Measurements from ENCODE around the gene MAP3K5.
A peak's percentile ranks its signal among the peaks of the same experiment; 100 is the strongest.

Gene MAP3K5

DNA sequence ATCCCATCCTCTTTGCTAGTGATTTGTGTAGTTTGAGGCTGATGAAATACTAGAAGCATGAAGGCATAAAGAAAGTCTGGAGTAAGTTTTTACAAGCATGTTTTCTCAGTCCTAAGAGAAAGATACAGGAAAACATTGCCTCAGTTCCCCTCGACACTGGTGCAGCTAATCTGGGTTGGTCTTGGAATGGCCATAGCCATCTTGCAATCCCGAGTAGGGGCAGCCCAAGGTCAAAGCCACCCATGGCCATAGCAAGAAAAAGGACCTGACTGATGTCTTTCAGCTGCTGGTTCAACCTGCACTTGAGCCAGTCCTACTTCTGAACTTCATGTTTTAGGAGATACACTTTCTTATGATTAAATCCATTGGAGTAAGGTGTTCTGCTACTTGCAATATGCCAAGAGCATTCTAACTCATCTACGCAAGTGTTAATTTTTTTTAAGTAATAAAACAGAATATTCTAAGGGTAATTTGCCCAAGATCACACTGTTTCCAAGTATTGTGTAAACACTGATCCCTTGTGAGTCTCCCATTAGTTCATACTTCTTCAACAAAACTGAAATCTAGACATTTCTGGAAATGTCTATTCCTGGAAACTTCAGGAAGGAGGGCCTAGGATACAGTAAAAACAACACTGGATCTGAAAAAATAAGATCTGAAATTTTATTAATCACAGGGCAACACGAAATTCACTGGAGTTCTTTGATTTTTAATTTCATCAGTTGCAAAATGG is 108.9 kb downstream of the MAP3K5 start:
- peak overlapping the region; percentile 25 to 50 for H3K27ac ChIP-seq
- TF ChIP-seq, protein P1, sequence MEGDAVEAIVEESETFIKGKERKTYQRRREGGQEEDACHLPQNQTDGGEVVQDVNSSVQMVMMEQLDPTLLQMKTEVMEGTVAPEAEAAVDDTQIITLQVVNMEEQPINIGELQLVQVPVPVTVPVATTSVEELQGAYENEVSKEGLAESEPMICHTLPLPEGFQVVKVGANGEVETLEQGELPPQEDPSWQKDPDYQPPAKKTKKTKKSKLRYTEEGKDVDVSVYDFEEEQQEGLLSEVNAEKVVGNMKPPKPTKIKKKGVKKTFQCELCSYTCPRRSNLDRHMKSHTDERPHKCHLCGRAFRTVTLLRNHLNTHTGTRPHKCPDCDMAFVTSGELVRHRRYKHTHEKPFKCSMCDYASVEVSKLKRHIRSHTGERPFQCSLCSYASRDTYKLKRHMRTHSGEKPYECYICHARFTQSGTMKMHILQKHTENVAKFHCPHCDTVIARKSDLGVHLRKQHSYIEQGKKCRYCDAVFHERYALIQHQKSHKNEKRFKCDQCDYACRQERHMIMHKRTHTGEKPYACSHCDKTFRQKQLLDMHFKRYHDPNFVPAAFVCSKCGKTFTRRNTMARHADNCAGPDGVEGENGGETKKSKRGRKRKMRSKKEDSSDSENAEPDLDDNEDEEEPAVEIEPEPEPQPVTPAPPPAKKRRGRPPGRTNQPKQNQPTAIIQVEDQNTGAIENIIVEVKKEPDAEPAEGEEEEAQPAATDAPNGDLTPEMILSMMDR (IDR thresholded peaks at IDR 0.05): no peak
- DNase-seq: no peak
- peaks cover 0 to 8% (median 4%) of the 10 kb centered on the region in 3 donors for H3K36me3 ChIP-seq
- intact Hi-C loops (cut with DNase I; ENCODE audit: low total_unique reads): no loop called here
- no peaks in the 10 kb centered on the region for H3K9me3 ChIP-seq
- peaks cover 0 to 54% (median 18%) of the 10 kb centered on the region in 4 donors for H3K4me1 ChIP-seq
- H3K4me3 ChIP-seq: no peak overlapping the region
- no peaks in the 10 kb centered on the region for H3K27me3 ChIP-seq

DNA sequence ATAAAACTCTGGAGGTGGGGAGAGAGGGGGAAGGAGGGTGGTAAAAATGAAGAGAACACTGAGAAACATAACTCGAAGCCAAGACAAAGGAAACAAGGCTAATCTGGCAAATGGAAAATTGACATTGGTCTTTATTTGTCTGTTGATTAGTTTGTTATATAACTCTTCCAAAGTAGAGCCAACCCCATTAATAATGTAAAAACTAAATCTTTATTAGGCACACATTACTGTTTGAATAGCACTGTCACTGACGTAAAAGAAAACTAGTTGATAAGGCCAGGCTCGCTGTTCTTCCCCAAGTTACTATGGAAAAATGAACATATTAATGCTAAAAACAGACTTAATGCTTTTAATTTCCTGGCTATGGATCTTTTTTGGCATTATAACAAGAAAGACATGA is 110.0 kb downstream of the MAP3K5 start:
- peaks cover 0 to 50% (median 18%) of the 10 kb centered on the region in 4 donors for H3K4me1 ChIP-seq
- no peaks in the 10 kb centered on the region for H3K9me3 ChIP-seq
- TF ChIP-seq, protein P1 (IDR thresholded peaks at IDR 0.05): no peak
- H3K27ac ChIP-seq: peak overlapping the region in 1 of 2 donors; percentile 50
- no peak overlapping the region for H3K4me3 ChIP-seq
- no peaks in the 10 kb centered on the region for H3K27me3 ChIP-seq
- intact Hi-C loops (cut with DNase I; ENCODE audit: low total_unique reads): no loop called here
- peaks cover 0 to 4% (median 2%) of the 10 kb centered on the region in 3 donors for H3K36me3 ChIP-seq
- DNase-seq: no peak

DNA sequence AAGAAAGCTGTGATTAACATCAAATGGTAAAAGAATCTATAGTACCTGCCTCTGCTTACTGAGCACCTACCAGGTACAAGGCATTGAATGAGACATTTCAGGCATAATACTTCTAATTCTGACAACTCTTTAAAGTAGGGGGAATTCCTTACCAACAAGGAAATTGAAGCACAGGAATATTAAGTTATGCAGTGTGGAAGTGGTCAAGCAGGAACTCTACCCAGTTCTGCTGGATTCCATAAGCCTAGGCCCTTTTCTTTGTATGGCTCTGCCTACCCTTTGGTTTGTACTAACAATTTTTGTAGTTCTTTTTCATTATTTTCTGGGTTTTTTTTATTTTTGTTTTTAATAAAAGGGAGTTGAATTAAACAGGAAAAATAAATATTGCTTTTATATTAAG is 114.5 kb downstream of the MAP3K5 start:
- Histone ChIP-seq H3K27ac (no peak overlapping the region), H3K4me1 (peaks cover 0 to 13% (median 0%) of the 10 kb centered on the region in 4 donors)
- TF ChIP-seq, protein P1 (IDR thresholded peaks at IDR 0.05): no peak

DNA sequence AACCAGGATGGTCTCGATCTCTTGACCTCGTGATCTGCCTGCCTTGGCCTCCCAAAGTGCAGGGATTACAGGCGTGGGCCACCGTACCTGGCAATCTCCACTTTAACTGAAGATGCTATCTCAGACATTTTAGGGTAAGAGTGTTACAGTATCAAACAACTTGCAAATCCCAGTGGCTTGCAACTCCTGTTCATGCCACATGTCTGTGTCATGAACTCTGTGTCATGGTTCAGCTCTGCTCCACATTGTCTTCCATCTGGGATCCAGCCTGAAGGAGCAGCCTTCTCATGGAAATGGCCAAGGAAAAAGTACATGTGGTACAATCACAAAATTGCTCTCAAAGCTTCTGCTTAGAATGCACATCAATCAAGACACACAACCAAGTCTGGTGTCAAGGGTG is 114.9 kb downstream of the MAP3K5 start:
- Histone ChIP-seq H3K9me3 (no peaks in the 10 kb centered on the region), H3K4me3 (no peak overlapping the region), H3K4me1 (peaks cover 0 to 8% (median 0%) of the 10 kb centered on the region in 4 donors), H3K27me3 (no peaks in the 10 kb centered on the region), H3K27ac (no peak overlapping the region), H3K36me3 (peaks cover 0 to 5% (median 4%) of the 10 kb centered on the region in 3 donors)
- TF ChIP-seq, protein P1 (IDR thresholded peaks at IDR 0.05): no peak
- intact Hi-C loops (cut with DNase I; ENCODE audit: low total_unique reads): no loop called here
- no peak for DNase-seq

More for the DNA sequence above, 114.5 kb downstream of the MAP3K5 start:
- intact Hi-C loops (cut with DNase I; ENCODE audit: low total_unique reads): no loop called here
- peaks cover 0 to 5% (median 4%) of the 10 kb centered on the region in 3 donors for H3K36me3 ChIP-seq
- no peak overlapping the region for H3K4me3 ChIP-seq
- DNase-seq: no peak
- no peaks in the 10 kb centered on the region for H3K9me3 ChIP-seq
- H3K27me3 ChIP-seq: no peaks in the 10 kb centered on the region

DNA sequence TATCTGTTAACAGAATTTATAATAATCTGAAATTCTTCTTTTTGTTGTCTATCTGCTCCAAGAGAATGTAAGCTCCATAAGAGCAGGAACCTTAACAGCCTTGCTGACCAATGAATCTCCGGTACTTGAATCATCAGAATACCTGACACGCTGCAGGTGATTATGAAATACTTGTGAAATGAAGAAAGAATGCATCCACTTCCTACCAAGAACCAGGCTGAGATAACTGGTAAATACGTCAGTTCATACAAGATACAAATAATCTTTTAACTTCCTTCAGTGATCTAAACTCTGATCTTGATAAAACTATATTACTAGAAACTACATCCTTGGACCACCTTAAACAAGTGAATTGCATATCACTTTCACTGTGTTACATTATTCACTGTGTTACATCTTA is 116.2 kb downstream of the MAP3K5 start:
- Histone ChIP-seq H3K4me3 (no peak overlapping the region), H3K27me3 (no peaks in the 10 kb centered on the region), H3K36me3 (peaks cover 0 to 5% (median 0%) of the 10 kb centered on the region in 3 donors), H3K27ac (no peak overlapping the region), H3K9me3 (no peaks in the 10 kb centered on the region), H3K4me1 (no peaks in the 10 kb centered on the region)
- TF ChIP-seq, protein P1 (IDR thresholded peaks at IDR 0.05): no peak
- no peak for DNase-seq
- intact Hi-C loops (cut with DNase I; ENCODE audit: low total_unique reads): no loop called here
